Embryonic facial prominence (tissue), 1 donor: ENCODE data around the gene HHEX.
"Not testable (repeated sequence)": the region's sequence is repeated elsewhere in the genome, so short reads cannot be mapped to it uniquely, and the experiment has no call there.

Experiments used
- DNase-seq: peaks from one replicate; pipeline ENCODE4 v3.0.0-alpha.2; 2016; ENCODE audit errors: extremely low spot score

HHEX gene

GRCh38 chr10:92689663-92690210 lies at the start of gene HHEX:
TSS of gene HHEX (plus strand) at chr10:92689955. CDS start at chr10:92689987, 32 bp downstream.
- no peak for DNase-seq

- no peak for DNase-seq
Observed at GRCh38 chr10:92640107-92640506, 49.6 kb upstream of the HHEX start.

GRCh38 chr10:92641492-92641891 lies 48.3 kb upstream of the HHEX start:
- DNase-seq, result no peak

- no peak for DNase-seq
Observed at GRCh38 chr10:92644921-92645320, 44.8 kb upstream of the HHEX start.

- DNase-seq, result not testable (repeated sequence)
Observed at GRCh38 chr10:92650864-92651263, 38.9 kb upstream of the HHEX start.

- no peak for DNase-seq
Observed at GRCh38 chr10:92655426-92655825, 34.3 kb upstream of the HHEX start.

GRCh38 chr10:92656266-92656961 lies 33.3 kb upstream of the HHEX start:
- no peak for DNase-seq

GRCh38 chr10:92657024-92657423 lies 32.7 kb upstream of the HHEX start:
- no peak for DNase-seq

GRCh38 chr10:92662848-92663247 lies 26.9 kb upstream of the HHEX start:
- DNase-seq, result no peak

GRCh38 chr10:92664322-92664721 lies 25.4 kb upstream of the HHEX start:
- no peak for DNase-seq

- no peak for DNase-seq
Observed at GRCh38 chr10:92667078-92667477, 22.7 kb upstream of the HHEX start.

- DNase-seq, result no peak
Observed at GRCh38 chr10:92677708-92678107, 12.0 kb upstream of the HHEX start.

- no peak for DNase-seq
Observed at GRCh38 chr10:92678206-92678605, 11.5 kb upstream of the HHEX start.

- no peak for DNase-seq
Observed at GRCh38 chr10:92681306-92681834, 8.4 kb upstream of the HHEX start.

- DNase-seq, result no peak
Observed at GRCh38 chr10:92688573-92688926, 1.2 kb upstream of the HHEX start.

GRCh38 chr10:92688927-92689662 lies 660 bp upstream of the HHEX start:
- no peak for DNase-seq

GRCh38 chr10:92690211-92690914 lies 608 bp downstream of the HHEX start:
- no peak for DNase-seq

- no peak for DNase-seq
Observed at GRCh38 chr10:92690915-92691590, 1.3 kb downstream of the HHEX start.

GRCh38 chr10:92691591-92692079 lies 1.9 kb downstream of the HHEX start:
- no peak for DNase-seq

GRCh38 chr10:92692080-92692671 lies 2.4 kb downstream of the HHEX start:
- DNase-seq, result no peak
